ENCODE data around the gene GBF1. TPM values are rescaled to one million over a fixed set of nuclear protein-coding genes. Genes with fewer than 3 reads are reported as not detected.

GBF1 gene
- total RNA-seq, 4 donors from 2014 or later: 31.4 to 64.2 (median 58.7) TPM

GRCh38 chr10:102266670-102267069 is 21.3 kb downstream of the GBF1 start:
- Histone ChIP-seq H3K36me3 (no peaks in the 10 kb centered on the region), H3K27ac (peak overlapping the region; percentile 75 to 85 (median 83)), H3K27me3 (no peaks in the 10 kb centered on the region), H3K4me3 (no peak overlapping the region), H3K4me1 (peaks cover 79 to 87% of the 10 kb centered on the region in 2 donors), H3K9me3 (no peaks in the 10 kb centered on the region)
- ATAC-seq (peak; percentile 15 to 64), DNase-seq (no peak)
- intact Hi-C loops (cut with DNase I; ENCODE audit: low total_unique reads): no loop called here
- TF ChIP-seq CTCF (IDR thresholded peaks at IDR 0.05 in 4 of 5, conservative IDR thresholded peaks at IDR 0.05 in 1 of 5) (no peak), POLR2A (IDR thresholded peaks at IDR 0.05) (no peak)
- in situ Hi-C loops (cut with MboI; ENCODE audit: low sequenced_read_pairs in 4 of 4): no loop called here

GRCh38 chr10:102267748-102268147 is 22.4 kb downstream of the GBF1 start:
- peak; percentile 70 to 81 for ATAC-seq
- Histone ChIP-seq H3K9me3 (no peaks in the 10 kb centered on the region), H3K4me1 (peaks cover 79 to 82% of the 10 kb centered on the region in 2 donors), H3K4me3 (no peak overlapping the region), H3K36me3 (no peaks in the 10 kb centered on the region), H3K27ac (peak overlapping the region; percentile 75 to 85 (median 83)), H3K27me3 (no peaks in the 10 kb centered on the region)
- in situ Hi-C loops (cut with MboI; ENCODE audit: low sequenced_read_pairs in 4 of 4) (no loop called here), intact Hi-C loops (cut with DNase I; ENCODE audit: low total_unique reads) (no loop called here)
- no peak for TF ChIP-seq POLR2A (IDR thresholded peaks at IDR 0.05)
- no peak for TF ChIP-seq CTCF (IDR thresholded peaks at IDR 0.05 in 4 of 5, conservative IDR thresholded peaks at IDR 0.05 in 1 of 5)
- DNase-seq: no peak

GRCh38 chr10:102268375-102268888 is 23.1 kb downstream of the GBF1 start:
- DNase-seq: no peak
- Histone ChIP-seq H3K27ac (peak overlapping the region; percentile 75 to 85 (median 83)), H3K36me3 (no peaks in the 10 kb centered on the region), H3K27me3 (no peaks in the 10 kb centered on the region), H3K4me3 (no peak overlapping the region), H3K9me3 (no peaks in the 10 kb centered on the region), H3K4me1 (peaks cover 79 to 81% of the 10 kb centered on the region in 2 donors)
- no peak for TF ChIP-seq POLR2A (IDR thresholded peaks at IDR 0.05)
- no peak for TF ChIP-seq CTCF (IDR thresholded peaks at IDR 0.05 in 4 of 5, conservative IDR thresholded peaks at IDR 0.05 in 1 of 5)
- intact Hi-C loops (cut with DNase I; ENCODE audit: low total_unique reads): no loop called here
- in situ Hi-C loops (cut with MboI; ENCODE audit: low sequenced_read_pairs in 4 of 4): no loop called here
- ATAC-seq: peak in 1 of 2 donors; percentile 29

- Histone ChIP-seq H3K27me3 (no peaks in the 10 kb centered on the region), H3K9me3 (no peaks in the 10 kb centered on the region), H3K36me3 (no peaks in the 10 kb centered on the region), H3K27ac (peak overlapping the region; percentile 75 to 85 (median 83)), H3K4me3 (no peak overlapping the region), H3K4me1 (peaks cover 79 to 81% of the 10 kb centered on the region in 2 donors)
- DNase-seq (peak; percentile 19 to 68), ATAC-seq (peak; percentile 59 to 84)
- in situ Hi-C loops (cut with MboI; ENCODE audit: low sequenced_read_pairs in 4 of 4) (no loop called here), intact Hi-C loops (cut with DNase I; ENCODE audit: low total_unique reads) (no loop called here)
- TF ChIP-seq CTCF (IDR thresholded peaks at IDR 0.05 in 4 of 5, conservative IDR thresholded peaks at IDR 0.05 in 1 of 5) (no peak), POLR2A (IDR thresholded peaks at IDR 0.05) (no peak)
Measured at GRCh38 chr10:102269017-102269416, 23.7 kb downstream of the GBF1 start.

GRCh38 chr10:102274062-102274461 is 28.7 kb downstream of the GBF1 start:
- intact Hi-C loops (cut with DNase I; ENCODE audit: low total_unique reads) (no loop called here), in situ Hi-C loops (cut with MboI; ENCODE audit: low sequenced_read_pairs in 4 of 4) (no loop called here)
- Histone ChIP-seq H3K27me3 (no peaks in the 10 kb centered on the region), H3K9me3 (no peaks in the 10 kb centered on the region), H3K4me1 (peaks cover 57 to 72% of the 10 kb centered on the region in 2 donors), H3K27ac (peak overlapping the region; percentile 36 to 89 (median 73)), H3K4me3 (no peak overlapping the region), H3K36me3 (no peaks in the 10 kb centered on the region)
- TF ChIP-seq POLR2A (IDR thresholded peaks at IDR 0.05) (no peak), CTCF (IDR thresholded peaks at IDR 0.05 in 4 of 5, conservative IDR thresholded peaks at IDR 0.05 in 1 of 5) (no peak)
- DNase-seq (no peak), ATAC-seq (peak; percentile 21 to 33)

Data from gastrocnemius medialis (tissue), 4 donors.